Left cardiac atrium (tissue), 4 donors: Measurements from ENCODE around the gene C1orf105. TPM values are rescaled to one million over a fixed set of nuclear protein-coding genes. Genes with fewer than 3 reads are reported as not detected.
A peak's percentile ranks its signal among the peaks of the same experiment; 100 is the strongest.
"Not testable (repeated sequence)": the region's sequence is repeated elsewhere in the genome, so short reads cannot be mapped to it uniquely, and the experiment has no call there.

Source experiments
- ATAC-seq, 2 donors: fragments of 200-7000 bp; cut with Tn5 transposase; one replicate each; pipeline ENCODE4 v1.9.1; 2020; ENCODE audit warnings: mild to moderate bottlenecking in 2 of 2, moderate library complexity in 2 of 2
- DNase-seq: peaks from one replicate; pipeline ENCODE4 v3.0.0-alpha.2; 2020
- intact Hi-C, 2 donors: fragments of 100-400 bp; cut with DNase I; formaldehyde crosslinking; loops; one replicate each; pipeline versions ENCODE4 v1.14.1 to v1.15.1; 2022 to 2023
- long read RNA-seq: library from polyadenylated mRNA; unstranded; transcript quantifications from one replicate; pipeline ENCODE4 v2.0.0, GENCODE V29; 2021
- total RNA-seq, 2 donors: library from RNA; stranded (reverse); fragmentation: NEBNext Ultra II Directional; extraction: Animal tissue kit (Norgen Biotek cat#: 25700); gene quantifications; one replicate each; pipeline ENCODE4 v1.2.1, GENCODE V29; 2021
- donor health status: DM: no; HTN: yes; CAD: no.
- donor health status: DM: no; HTN: yes; CAD: no; lungs with severe emphysema.
- donor health status: DM: yes; HTN: yes; CAD: no.
- donor health status: Dilated cardiomyopathy.

C1orf105 gene, protein sequence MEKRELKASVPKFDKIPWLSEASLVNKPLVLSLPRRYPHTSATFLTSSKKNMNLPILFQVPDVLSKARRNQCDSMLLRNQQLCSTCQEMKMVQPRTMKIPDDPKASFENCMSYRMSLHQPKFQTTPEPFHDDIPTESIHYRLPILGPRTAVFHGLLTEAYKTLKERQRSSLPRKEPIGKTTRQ
- total RNA-seq = 10 to 100 TPM in 1 of 2 donors, 1 to 10 TPM in 1; 7.1 to 19.9 TPM
- long read RNA-seq, partial matches to known transcripts = 0 of 1 reads
- long read RNA-seq, other reads (novel, unspliced or antisense) = 1 of 1 reads

DNA sequence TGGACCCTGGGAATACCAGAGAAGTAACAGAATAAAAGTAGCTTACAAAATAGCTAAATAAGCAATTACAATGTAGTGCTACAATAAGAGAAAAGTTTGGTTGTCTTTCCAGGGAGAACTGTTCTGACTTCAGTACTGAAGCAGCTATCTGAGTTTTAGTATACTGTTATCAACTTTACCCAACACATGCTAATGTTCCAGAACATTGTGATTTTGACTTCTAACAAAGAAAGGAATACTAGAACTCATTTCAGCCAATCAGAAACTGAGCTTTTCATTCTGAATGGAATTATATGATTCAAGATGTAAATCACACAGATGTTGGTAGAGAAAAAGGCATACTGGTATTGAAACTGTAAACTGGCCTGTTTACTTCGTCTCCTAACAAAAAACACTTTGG is at the start of gene C1orf105:
TSS of gene C1orf105 (plus strand) at position 301 of the 400 bp plus-strand sequence. CDS start 201 bp downstream, outside the sequence.
- ATAC-seq (no peak), DNase-seq (no peak)
- intact Hi-C loops = loop anchor here in 1 of 2 donors (10.0 kb wide), 1 partner anchor 416 kb away; no protein-coding TSS in a partner anchor

DNA sequence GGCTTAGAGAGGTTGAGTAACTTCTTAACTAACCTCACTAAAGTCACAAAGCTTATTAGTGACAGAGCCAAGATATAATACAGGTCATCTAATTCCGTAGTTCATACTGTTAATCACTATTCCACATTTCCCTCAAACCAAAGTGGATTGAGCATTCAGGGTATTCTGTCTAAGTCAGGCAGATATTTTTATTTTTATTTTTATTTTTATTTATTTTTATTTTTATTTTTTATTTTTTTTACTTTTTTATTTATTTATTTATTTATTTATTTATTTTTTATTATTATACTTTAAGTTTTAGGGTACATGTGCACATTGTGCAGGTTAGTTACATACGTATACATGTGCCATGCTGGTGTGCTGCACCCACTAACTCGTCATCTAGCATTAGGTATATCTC is 48.8 kb upstream of the C1orf105 start:
- intact Hi-C loops, DNase-seq, ATAC-seq: not testable (repeated sequence)

DNA sequence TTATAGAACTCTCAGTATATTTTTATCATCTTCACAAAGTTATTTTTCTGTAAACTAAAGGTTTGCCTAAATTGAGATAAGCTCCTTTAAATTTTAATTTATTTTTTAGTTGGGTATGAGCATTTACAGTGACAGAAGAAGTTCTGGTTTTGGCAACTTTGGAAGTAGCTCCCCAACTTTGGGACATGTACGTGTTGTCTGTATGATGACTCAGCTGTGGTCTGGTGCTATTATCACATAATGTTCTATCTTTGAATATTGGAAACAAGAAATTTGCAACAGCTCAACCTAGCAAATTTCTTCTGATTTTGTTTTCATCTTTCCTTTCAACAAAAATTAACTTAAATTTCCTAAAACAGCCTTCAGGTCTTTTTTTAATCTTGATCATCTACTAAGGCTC is 46.6 kb upstream of the C1orf105 start:
- ATAC-seq = no peak
- intact Hi-C loops = no loop called here
- DNase-seq = no peak

DNA sequence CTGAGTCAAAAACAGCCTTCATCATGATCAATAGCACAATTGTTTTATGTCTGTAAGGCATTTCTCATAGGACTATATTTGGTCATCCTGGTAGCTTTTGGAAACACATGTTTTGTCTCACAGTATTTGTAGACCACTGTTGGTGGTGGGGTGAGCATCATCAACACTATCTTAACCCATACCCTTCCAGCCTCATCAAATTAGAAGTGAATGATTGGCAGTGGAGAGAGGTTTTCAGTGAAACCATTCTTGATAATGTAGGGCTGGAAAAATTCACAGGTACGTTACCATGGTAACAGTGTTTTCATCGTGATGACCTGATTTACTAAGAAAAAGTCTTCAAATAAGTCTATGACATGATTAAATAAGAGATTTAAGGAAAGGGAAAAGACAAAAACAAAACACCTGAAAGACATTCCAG is 45.3 kb upstream of the C1orf105 start:
- intact Hi-C loops = no loop called here
- ATAC-seq (no peak), DNase-seq (no peak)

DNA sequence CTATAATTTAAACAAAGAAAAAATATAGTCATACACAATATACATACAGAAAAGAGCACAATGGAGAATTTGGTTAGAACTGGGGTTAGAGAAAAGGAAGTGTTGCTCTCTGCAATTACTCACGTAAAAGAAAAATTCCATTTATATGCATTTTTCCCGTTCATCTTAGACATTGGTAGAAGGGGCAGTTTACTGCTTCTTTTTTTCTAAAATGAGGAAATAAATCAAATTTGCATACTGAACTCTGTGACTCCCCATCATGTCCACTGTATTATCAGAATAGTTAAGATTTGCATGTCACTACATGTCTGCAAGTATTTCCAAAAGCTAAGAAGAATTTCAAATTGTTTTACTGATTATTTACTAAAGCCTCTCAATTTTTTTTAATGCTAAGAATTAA is 44.1 kb upstream of the C1orf105 start:
- intact Hi-C loops = no loop called here
- no peak for ATAC-seq
- DNase-seq = no peak

DNA sequence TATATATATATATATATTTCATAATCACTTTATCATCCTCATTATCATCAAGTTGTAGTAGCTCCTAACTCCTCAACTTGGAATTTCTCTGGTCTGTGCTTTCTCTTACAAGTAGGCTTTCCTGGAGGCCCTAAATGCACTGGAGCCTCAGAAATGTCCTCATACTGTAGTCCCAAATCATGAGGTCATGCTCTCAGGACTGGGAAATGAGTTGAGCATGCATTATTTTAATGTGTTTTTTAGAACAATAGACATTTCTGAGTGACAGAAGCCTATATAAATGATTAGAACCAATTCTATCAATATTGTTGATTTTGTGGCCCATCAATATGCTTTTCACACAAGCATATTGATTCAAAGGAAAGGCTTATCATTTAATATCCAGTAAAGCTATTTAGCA is 42.9 kb upstream of the C1orf105 start:
- ATAC-seq (no peak), DNase-seq (no peak)
- intact Hi-C loops = no loop called here

DNA sequence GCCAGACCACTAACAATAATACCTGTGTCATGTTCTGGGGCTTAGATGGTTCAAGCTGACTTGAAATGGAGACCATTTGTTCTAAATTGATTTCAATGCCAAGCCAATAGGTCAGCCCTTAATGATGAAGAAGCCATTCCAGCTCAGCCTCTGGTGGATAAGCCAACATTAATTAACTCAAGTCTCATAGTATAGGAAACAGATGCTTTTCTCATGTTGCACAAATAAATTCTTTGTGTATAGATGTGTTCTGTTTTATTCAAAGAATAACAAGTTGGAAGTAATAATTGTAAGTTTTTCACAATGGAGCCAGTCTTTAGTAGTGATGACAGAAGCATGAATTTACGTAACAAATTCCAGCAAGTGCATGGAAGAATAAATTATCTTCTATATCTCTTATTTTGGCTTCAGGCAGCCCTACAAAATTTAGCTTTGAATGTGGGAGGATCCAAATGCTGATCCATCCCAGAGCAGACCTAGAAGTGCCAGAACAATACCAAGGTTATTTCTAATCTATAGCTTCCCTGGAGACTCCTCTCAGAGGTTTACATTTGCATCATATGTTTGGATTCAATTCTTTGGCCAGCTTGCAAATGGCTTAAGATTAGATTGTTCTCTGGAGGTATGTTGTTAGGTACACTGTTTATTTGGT is 42.2 kb upstream of the C1orf105 start:
- ATAC-seq = no peak
- no peak for DNase-seq
- intact Hi-C loops = no loop called here

DNA sequence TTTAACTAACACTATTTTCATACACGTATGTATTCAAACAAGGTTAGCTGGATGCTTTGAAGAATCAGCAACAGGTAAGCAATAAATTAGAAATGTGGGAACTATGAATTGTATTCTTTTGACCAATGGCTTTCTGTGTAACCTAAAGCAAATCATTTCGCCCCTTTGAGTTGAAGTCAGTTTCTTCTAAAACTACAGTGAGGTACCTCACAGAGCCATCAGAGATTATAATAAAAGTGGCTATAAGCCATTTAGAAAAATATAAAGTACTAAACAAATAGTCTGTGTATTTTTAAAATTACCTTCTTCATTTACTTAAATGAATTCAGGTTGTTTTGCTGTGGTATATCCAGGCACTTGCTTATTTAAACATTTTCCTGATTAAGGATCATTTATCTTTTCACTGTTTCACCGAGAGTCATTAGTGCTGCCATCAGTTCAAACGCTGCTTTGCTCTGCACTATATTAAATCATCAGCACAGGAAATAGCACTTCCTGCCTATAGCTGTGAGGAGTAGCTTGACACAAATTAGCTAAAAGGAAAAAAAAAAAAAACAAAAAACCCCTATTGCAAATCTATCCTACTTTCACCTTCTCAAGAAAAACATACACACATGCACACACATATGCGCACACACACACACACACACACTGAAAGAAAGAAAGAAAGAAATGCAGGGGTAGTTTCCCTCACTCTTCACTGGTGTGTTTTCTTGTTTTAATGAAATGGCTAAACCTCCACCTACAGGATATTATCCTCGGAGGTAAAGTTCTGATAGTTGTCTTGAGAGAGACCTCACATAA is 39.8 kb upstream of the C1orf105 start:
- peak in 1 of 2 donors; percentile 50 for ATAC-seq
- DNase-seq = no peak
- intact Hi-C loops = loop anchor here in 1 of 2 donors (10.0 kb wide), 1 partner anchor 46 kb away; no protein-coding TSS in a partner anchor

DNA sequence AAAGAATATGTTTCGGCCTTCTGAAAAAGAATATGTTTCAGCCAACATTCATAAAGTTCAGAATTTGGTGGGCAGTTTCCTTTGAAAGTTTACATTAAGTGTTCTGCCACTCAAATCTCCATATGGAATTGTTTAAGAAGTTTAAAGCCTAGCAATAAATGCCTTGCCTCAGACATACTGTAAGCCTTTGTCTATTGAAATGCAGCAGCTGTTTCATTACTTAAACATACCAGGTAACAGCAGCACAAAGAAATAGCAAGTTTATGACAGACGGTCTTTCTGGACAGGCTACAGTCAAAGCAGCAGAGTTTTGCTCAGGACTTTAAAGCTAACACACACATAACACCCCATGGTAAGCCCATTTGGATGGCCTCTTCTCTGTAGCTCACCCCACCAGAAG is 38.5 kb upstream of the C1orf105 start:
- intact Hi-C loops = loop anchor here in 1 of 2 donors (10.0 kb wide), 1 partner anchor 47 kb away; no protein-coding TSS in a partner anchor
- no peak for DNase-seq
- no peak for ATAC-seq

DNA sequence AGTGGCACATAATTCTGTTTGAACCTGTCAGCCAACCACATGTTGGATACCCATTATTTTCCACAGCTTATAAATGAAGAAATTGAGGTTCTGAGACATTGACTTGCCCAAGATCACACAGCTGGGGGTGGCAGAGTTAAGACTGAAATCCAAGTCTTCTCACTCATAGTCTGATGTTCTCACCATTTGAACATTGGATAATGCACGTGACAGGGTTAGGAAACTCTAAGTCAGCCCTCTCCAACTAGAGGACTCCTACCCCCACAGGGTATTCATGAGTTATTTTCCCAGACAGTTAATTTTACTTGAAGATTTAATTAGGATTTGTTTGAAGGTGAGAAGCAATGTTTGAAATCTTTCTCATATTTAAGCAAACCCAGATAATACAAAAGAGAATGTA is 38.1 kb upstream of the C1orf105 start:
- no peak for DNase-seq
- intact Hi-C loops = loop anchor here in 1 of 2 donors (10.0 kb wide), 1 partner anchor 48 kb away; no protein-coding TSS in a partner anchor
- peak in 1 of 2 donors; percentile 38 for ATAC-seq

DNA sequence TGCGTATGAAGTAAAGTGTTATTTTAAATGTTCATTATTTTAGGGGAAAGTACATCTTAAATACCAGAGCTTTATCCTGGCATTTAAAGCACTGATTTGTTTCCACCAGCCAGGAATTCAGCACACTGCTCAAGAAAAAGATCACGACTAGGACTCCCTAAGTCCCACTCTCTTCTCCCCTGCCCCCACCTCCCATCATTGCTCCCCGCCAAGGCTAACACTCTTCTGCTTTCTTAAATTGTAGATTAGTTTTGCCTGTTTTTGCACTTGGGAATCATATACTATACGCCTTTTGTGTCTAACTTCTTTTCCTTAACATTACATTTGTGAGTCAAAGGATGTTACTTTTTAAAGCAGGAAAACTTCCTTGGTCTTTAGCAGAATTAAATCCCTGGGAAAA is 37.5 kb upstream of the C1orf105 start:
- ATAC-seq (no peak), DNase-seq (no peak)
- intact Hi-C loops = loop anchor here in 1 of 2 donors (10.0 kb wide), 1 partner anchor 48 kb away; no protein-coding TSS in a partner anchor

DNA sequence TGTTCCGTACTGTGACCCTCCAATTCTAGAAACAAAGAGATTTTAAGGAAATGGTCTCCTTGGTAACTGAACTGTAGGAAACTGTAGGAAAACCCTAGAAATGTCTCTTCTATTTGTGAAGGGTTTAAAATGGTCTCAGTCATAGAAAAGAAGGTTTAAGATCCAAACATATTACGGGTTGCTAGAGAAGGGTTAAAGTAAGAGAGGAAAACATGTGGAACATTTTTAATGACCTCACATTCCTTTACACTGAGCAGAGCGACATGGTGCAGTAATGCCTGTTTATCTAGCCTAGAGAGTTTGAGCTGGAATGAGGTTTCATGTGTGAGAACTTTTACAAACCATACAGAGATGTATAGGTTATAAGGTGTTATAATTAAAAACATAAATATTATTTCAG is 36.9 kb upstream of the C1orf105 start:
- peak in 1 of 2 donors; percentile 46 for ATAC-seq
- intact Hi-C loops = loop anchor here in 1 of 2 donors (10.0 kb wide), 1 partner anchor 49 kb away; no protein-coding TSS in a partner anchor
- no peak for DNase-seq

DNA sequence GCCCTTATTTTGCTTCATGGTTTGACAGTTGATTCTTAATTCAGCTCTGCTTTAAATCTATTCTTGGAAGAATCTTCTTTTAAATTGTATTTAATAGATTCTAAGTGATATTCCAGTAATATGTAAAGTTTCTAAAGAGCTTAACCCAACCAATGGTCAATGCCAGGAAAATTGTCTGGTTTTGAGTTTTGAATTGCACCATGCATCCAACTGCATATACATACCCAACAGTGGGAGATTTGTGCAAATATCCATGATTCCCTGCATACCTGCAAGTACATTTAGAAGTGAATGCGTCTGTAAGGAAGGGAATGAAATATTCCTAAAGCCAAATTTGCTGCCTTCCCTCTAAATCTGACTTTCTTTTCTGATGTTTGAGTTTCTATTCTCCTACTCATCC is 35.8 kb upstream of the C1orf105 start:
- ATAC-seq = no peak
- DNase-seq = no peak
- intact Hi-C loops = loop anchor here in 1 of 2 donors (10.0 kb wide), 1 partner anchor 50 kb away; no protein-coding TSS in a partner anchor

DNA sequence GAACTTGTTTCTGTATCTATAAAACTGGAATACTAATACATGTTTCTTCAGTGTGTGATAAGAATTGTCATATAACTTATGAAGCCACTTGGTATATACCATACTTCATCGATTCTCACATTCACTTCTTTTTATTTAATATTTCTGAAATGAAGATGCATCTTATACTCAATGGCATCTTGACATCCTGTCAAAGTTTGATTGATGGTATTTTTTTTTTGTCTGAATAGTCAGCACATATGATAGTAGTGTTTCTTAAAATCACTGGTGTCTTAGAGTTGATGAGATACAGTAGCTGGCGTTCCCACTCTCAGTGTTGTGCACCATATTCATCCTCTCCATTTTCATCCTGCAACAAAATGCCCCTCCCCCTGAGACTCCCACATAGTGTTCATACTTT is 34.4 kb upstream of the C1orf105 start:
- intact Hi-C loops = loop anchor here in 1 of 2 donors (10.0 kb wide), 1 partner anchor 51 kb away; no protein-coding TSS in a partner anchor
- no peak for ATAC-seq
- no peak for DNase-seq

DNA sequence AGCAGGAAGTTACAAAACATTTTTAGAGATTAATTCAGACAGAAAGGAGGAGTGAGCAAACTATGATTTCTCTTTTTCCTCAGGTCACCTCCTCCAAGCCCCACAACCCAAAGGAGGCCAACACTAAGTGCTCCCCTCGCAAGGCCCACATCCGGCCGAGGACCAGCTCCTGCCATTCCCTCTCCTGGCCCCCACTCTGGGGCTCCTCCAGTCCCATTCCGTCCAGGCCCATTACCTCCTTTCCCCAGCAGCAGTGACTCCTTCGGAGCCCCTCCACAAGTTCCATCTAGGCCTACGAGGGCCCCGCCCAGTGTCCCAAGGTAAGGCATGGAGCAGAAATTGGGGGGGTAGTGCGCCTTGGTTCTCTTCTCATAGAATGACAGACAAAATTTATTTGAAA is 32.0 kb upstream of the C1orf105 start:
- ATAC-seq (no peak), DNase-seq (no peak)
- intact Hi-C loops = loop anchor here in 1 of 2 donors (10.0 kb wide), 1 partner anchor 54 kb away; no protein-coding TSS in a partner anchor

DNA sequence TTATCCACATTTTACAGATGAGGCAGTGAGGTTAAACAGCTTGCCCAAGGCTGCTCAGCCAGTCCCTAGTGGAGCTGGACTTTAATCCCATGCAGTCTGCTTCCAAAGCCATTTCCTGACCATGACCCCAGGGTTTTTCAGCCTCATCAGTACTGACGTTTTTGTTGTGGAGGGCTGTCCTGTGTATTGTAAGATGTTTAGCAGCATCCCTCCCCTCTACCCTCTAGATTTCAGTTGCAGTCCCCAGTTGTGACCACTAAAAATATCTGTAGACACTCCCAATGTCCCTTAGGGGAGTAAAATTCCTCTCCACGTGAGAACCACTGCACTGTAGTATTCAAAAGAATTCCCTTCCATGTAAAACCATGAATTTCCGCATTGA is 30.2 kb upstream of the C1orf105 start:
- DNase-seq (no peak), ATAC-seq (peak; percentile 53 to 56)
- intact Hi-C loops = loop anchor here (5.0 to 10.0 kb wide), 2 partner anchors 33 to 245 kb away; no protein-coding TSS in a partner anchor

DNA sequence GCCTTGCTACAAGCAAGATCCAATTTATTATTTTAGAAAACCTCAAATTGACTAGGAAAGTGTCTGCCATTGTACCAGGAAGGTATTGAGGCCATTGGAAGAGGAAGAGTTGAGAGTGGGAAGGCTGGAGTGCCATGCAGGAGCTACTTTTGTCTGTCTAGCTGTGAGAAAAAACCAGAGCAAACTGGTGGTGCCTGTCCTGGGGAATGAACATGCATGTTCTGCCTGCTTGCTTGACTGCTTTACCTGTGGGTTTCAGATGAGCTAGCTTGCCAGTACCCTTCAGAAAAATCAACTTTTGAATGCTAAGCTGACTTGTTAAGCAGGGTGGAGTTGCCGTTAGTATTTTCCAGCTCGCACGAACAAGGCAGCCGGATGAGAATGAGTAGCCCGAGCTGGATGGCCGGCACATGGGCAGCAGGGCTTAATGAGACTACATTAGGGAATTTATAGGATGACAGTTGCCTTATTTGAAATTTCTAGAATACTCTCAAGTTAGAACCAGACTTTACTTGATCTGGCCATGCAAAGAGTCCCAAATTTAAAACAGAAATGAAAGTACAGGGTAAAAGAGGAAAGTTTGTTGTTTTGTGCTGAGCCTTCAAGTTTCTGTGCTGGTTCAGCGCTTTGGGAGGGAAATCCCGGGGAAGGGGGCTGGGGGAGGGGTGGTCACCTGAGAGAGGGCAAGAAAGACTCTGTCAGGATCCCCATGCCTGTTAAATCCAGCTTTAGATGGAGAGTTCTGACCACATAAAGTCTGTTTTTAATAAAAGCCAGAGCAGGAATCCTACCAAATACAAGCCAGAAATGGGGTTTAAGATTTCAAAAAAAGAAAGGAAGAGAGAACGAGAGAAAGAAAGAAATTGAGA is 29.6 kb upstream of the C1orf105 start:
- no peak for DNase-seq
- intact Hi-C loops = loop anchor here (5.0 to 10.0 kb wide), 2 partner anchors 34 to 246 kb away; no protein-coding TSS in a partner anchor
- peak; percentile 13 to 41 for ATAC-seq

DNA sequence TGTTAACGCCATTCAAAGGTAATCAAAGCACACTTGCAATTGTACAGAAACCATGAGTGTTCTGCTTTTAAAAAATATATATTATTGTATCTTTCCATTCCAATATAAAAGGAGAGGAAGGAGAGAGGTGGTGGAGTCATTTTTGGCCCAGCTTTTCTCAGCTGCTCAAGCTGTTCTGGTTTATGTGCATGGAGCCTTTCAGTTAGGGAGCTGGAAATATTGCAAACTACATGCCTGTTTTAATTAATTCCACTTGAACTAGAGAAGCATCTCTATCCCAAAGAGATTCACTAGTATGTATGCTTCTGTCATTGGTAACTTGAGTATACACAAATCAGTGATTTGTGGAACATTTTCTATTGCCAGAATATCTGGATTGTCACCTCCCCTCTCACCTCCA is 28.5 kb upstream of the C1orf105 start:
- intact Hi-C loops = loop anchor here (5.0 to 10.0 kb wide), 2 partner anchors 35 to 247 kb away; no protein-coding TSS in a partner anchor
- DNase-seq (no peak), ATAC-seq (no peak)
